GM04504 (cell line): ENCODE results near the gene TECPR2.
A peak's percentile ranks its signal among the peaks of the same experiment; 100 is the strongest.

Source experiments
- DNase-seq: peaks from one replicate; pipeline ENCODE4 v3.0.0-alpha.2; 2012; ENCODE audit warnings: low read depth

Gene TECPR2

DNA sequence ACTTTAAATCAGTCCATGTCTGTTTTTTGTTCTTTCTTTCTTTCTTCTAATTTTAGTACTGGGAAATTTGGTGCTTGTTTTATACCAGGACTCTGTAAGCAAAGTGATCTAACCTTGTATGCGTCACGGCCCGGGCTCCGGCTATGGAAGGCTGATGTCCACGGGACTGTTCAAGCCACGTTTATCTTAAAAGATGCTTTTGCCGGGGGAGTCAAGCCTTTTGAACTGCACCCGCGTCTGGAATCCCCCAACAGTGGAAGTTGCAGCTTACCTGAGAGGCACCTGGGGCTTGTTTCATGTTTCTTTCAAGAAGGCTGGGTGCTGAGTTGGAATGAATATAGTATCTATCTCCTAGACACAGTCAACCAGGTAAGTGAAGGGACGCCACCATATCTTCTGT is 62.2 kb downstream of the TECPR2 start:
- DNase-seq = no peak

GRCh38 chr14:102426796-102427195 is 64.1 kb downstream of the TECPR2 start:
- DNase-seq = no peak

- DNase-seq = no peak
Observed at GRCh38 chr14:102427642-102428041, 64.9 kb downstream of the TECPR2 start.

GRCh38 chr14:102430212-102430908 is 67.6 kb downstream of the TECPR2 start:
- DNase-seq = no peak

- DNase-seq = no peak
Observed at GRCh38 chr14:102431751-102432150, 69.0 kb downstream of the TECPR2 start.

DNA sequence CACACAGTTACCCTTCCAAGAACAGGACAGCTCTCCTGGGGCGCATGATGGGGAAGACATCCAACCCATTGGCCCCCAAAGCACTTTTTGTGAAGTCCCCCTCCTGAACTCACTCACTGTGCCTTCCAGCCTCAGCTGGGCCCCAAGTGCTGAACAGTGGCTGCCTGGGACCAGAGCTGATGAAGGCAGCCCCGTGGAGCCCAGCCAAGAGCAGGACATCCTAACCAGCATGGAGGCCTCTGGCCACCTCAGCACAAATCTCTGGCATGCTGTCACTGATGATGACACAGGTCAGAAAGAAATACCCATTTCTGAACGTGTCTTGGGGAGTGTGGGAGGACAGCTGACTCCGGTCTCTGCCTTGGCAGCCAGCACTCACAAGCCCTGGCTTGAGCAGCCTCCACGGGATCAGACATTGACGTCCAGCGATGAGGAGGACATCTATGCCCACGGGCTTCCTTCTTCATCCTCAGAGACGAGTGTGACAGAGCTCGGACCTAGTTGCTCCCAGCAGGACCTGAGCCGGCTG is 72.0 kb downstream of the TECPR2 start:
- no peak for DNase-seq

GRCh38 chr14:102437997-102438915 is 75.5 kb downstream of the TECPR2 start:
- DNase-seq = peak; percentile 44

DNA sequence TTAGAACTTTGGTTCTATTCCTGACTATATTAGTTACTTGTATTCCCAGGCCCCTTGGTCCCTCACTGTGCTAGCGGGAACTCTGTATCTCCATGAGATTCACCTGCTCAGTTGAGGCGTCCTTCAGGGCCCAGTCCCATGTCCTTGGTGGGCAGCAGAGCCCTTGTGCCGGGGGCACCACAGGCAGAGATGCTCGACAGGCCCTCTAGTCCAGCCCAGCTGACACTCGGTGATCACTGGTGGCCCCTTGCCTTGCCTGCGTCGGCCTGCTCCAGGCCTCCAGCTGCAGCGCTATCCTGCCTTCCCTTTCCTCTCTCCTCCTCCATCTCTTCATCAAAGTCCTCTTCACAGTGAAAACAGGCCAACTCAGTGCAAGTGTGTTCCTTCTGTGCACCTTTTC is 76.8 kb downstream of the TECPR2 start:
- DNase-seq = no peak

- DNase-seq = no peak
Observed at GRCh38 chr14:102440392-102440791, 77.7 kb downstream of the TECPR2 start.

DNA sequence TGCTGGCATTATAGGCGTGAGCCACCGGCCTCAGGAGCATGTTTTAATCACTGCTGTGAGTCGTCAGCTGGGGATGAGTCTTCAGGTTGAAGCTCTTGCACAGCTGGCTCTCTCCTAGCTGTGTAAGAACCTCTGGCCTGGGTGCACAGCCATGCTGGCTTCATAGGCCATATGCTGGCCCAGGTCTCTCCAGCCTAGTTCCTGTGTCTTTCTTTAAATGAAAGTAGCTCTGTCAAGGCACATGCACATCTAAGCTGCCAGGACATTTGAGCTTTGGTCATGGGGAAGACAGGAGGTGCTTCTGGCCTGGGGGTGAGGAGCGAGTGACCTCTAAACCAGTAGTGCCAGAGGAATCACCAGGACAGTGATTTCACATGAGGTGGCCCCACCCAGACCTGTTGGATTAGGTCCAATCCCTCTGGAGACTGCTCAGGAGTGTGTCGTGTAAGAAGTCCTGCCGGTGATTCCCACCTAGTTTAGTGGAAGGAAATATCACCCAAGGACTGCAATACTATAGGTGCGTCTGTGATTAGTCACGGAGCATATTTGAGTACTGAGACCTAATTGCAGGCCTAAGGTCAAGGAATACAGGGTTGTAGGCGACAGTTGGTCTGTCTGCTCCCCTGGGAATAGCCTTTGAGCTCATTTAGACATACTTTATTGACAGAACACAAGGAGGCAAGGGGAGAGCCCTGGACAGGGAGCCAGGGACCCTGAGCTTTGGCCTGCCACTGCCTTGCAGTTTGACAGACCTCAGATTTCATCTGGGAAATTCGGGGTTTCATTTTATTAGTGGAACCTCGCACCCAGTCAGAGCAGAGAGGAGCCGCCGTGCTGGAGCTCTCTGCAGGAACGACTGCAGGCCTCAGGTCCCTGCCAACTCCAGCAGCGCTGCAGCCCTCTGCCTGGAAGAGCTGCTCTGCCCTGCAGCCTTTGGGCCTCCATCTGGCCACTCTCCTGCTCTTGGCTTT is 79.8 kb downstream of the TECPR2 start:
- DNase-seq = no peak

- DNase-seq = no peak
Observed at GRCh38 chr14:102445066-102445465, 82.3 kb downstream of the TECPR2 start.

DNA sequence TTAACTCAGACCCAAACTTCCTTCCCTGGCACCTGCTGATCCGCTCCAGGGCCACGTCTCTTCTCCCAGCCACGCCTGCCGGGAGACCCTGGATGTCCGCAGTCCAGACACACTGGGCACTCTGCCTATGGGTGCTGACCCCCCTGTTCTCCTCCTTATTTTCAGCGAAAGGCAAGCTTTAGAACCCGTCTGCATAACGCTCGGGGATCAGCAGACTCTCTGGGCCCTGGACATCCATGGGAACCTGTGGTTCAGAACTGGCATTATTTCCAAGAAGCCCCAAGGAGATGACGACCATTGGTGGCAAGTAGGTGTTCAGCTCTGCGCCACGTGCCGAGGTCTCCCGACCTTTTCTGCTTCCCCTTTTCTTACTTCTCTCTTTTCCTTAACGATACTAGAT is 82.9 kb downstream of the TECPR2 start:
- DNase-seq = no peak

DNA sequence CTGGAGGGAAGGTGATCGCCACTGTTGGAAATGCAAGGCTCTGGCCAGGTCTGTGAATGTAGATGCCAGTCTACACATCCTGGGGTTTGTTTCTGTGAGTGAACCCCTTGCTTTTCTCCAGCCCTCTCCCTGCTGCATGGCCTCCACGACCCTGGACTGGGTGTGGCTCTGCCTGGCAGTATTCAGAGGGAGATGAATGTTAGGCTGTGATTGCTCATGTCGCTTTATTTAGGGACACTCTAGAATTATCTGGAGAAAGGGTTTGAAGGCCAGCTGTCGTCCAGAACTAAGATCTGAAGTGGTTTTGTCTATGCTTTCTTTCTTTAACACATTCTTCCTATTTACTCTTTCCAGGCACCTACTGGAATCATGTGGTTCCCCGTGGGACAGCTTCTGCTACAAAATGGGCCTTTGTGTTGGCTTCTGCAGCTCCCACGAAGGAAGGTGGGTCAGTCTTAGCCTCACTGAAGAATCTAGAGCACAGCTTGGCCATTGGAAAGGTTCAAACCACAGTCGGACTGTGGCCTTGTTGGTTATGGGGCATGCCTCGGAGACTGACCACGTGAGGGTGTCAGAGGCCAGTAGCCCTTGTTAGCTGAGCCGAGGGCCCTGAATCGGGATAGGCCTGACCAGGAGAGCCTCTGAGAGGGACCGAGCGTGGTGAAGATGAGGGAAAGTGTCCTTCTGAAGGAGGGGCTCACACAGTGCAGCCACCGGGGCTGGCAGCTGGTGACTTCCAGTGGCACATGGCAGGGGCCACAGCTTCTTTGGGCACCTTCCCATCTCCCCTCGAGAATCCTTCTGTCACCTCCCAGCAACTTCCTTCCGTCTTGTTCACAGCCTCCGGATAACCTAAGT is 87.7 kb downstream of the TECPR2 start:
- DNase-seq = no peak

DNA sequence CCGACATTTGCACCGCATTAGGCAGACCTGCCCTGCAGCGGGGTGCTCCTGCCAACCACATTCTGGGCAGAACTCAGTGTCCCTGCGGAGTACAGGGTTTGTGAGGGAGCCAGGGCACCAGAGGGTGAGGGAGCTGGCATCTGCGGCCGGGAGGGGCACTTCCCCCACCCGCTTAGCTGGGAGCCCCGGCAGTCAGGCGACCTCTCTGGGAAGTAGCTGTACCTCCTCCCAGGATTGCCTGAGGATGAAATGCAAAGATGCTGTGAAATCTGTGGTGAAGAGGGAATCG is 88.3 kb downstream of the TECPR2 start:
- DNase-seq = no peak

DNA sequence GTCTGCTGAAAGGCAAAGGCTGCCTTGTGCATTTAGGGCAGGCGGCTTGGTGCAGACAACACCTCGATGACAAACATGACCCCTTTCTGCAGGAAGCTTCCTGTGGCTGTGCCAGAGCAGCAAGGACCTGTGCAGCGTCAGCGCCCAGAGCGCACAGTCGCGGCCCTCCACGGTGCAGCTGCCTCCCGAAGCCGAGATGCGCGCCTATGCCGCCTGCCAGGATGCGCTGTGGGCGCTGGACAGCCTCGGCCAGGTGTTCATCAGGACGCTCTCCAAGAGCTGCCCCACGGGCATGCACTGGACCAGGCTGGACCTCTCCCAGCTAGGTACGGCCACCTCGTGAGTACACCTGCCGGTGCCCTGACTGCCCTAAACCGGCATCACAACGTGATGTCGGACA is 89.6 kb downstream of the TECPR2 start:
- no peak for DNase-seq

DNA sequence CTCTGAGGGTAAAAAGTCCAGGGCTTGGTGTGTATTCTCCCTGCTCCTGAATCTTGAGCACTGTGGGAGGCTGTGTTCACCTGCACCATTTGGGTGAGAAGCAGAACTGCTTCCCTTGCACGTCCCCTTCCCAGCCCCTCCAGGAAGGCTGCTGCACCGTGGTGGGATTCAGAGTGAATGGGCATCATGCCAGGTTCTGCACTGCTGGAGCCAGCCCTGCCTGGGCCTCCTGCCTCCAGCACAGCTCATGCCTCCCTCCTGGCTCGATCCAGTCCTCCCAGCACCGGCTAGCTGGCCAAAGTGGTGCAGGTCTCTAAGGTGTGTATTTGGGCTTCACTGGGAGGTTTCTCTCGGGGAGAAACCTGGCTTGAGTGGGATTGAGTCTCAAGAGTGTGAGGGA is 92.0 kb downstream of the TECPR2 start:
- DNase-seq = no peak

- no peak for DNase-seq
Observed at GRCh38 chr14:102457509-102457908, 94.8 kb downstream of the TECPR2 start.

GRCh38 chr14:102461490-102462338 is 99.0 kb downstream of the TECPR2 start:
- DNase-seq = no peak

- no peak for DNase-seq
Observed at GRCh38 chr14:102462391-102462790, 99.7 kb downstream of the TECPR2 start.

DNA sequence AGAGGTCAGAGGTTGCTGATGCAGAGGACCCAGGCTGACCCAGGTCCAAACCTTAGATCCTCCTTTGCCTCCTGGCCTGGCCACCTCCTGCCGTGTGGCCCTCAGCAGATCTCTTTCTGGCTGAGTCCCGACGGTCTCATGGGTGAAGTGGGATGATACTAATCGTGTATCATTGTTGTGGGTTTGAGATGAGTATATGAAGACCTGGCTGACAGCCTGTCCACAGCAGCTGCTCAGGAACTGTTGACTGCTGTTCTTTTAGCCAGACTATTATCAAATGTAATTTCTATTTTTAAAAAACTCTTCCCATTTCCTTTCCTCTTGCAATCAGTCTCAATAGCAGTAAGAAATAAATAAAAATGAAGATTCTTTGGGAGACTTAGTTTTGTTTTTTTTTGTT is 101.3 kb downstream of the TECPR2 start:
- no peak for DNase-seq
